HG02973 (cell line): Measurements from ENCODE around the gene SASS6.
"Not testable (repeated sequence)": the region's sequence is repeated elsewhere in the genome, so short reads cannot be mapped to it uniquely, and the experiment has no call there.

Source experiments
- ATAC-seq: cut with Tn5 transposase; IDR thresholded peaks from one replicate; pipeline ENCODE4 v1.9.1; 2021; ENCODE audit warnings: moderate library complexity; ENCODE audit not compliant: unreplicated experiment

The SASS6 gene

DNA sequence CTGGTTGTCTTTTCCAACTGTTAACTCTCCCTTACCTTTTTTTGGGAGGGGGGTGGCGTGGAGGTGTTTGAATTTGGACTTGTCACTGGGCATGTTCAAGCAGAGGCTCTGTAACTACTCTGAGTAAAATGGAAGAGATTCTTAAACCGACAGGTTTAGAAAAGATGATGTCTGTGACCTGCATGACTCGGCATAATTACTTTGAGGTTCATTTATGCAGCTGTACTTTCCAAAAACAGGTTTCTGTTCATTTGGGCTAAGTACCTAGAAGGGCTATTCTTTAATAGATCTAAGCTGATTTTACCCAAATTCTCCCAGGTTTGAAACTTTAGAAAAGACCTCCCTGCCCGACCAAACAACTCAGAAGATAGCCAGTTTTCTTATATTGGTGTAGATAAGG, 82.6 kb downstream of the SASS6 start:
- ATAC-seq = no peak

DNA sequence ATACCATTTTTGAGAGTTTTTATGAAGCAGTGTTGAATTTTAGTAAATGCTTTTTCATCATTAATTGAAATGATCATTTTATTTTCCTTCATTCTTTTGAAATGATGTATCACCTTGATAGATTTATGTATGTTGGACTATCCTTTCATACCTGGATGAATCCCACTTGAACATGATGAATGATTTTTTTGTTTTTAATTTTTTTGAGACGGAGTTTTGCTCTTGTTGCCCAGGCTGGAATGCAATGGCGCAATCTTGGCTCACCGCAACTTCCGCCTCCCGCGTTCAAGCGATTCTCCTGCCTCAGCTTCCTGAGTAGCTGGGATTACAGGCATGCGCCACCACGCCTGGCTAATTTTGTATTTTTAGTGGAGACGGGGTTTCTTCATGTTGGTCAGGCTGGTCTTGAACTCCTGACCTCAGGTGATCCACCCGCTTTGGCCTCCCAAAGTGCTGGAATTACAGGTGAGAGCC, 85.5 kb downstream of the SASS6 start:
- not testable (repeated sequence) for ATAC-seq

DNA sequence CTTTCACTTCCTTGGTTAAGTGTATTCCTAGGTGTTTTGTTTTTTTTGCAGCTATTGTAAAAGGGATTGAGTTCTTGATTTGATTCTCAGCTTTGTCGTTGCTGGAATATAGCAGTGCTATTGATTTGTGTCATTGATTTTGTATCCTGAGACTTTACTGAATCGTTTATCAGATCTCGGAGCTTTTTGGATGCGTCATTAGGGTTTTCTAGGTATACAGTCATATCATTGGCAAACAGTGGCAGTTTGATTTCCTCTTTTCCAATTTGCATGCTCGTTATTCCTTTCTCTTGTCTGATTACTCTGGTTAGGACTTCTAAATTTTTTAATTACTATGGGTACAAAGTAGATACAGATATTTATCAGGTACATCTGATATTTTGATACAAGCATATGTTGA, 87.5 kb downstream of the SASS6 start:
- no peak for ATAC-seq

DNA sequence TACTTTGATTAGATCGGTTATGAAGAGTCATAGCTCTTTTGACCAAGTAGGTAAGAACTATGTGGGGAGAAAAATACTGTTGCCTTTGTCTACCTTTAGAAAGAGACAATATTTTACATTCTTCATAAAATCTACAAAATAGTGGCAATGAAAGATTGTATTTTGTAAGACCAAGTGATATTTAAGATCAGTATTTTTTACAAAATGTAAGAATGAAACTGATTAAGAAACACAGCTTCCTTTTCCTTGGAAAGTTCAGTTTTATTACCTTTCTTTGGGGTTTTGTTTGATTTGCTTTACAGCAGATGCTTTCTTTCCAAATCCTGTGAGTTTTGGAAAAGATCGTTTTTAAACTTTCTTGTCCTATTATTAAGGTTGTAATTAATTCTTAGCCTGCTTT, 93.1 kb downstream of the SASS6 start:
- no peak for ATAC-seq

DNA sequence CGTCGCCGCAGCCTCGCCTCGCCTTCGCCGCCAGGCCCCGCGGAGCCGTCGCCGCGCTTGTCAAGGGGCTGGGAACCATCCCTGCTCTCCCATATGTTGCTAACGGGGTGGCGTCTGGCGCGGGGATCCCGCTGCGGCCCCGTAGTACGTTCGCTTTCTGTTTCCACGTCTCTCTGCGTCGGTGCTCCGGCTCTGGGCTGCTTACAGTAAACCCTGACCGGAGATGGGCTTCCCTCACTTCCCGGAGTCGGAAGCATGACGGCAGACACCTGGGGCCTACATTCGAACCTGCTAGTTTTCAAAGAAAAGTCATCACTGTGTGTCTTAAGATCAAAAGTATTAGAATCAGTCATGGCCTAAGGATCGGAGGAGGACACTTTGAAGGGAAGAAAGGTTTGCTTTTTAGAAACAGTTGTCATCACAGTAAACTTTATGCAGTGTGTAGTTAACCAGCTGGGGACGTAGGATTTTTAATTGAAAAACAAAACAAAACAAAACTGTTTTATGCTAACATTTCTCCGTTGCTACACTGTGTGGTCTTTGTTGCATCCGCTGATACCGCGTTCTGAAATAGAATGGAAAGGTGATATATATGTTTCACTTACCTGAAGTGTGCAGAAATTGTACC, 94.0 kb downstream of the SASS6 start:
- ATAC-seq = peak; percentile 42

DNA sequence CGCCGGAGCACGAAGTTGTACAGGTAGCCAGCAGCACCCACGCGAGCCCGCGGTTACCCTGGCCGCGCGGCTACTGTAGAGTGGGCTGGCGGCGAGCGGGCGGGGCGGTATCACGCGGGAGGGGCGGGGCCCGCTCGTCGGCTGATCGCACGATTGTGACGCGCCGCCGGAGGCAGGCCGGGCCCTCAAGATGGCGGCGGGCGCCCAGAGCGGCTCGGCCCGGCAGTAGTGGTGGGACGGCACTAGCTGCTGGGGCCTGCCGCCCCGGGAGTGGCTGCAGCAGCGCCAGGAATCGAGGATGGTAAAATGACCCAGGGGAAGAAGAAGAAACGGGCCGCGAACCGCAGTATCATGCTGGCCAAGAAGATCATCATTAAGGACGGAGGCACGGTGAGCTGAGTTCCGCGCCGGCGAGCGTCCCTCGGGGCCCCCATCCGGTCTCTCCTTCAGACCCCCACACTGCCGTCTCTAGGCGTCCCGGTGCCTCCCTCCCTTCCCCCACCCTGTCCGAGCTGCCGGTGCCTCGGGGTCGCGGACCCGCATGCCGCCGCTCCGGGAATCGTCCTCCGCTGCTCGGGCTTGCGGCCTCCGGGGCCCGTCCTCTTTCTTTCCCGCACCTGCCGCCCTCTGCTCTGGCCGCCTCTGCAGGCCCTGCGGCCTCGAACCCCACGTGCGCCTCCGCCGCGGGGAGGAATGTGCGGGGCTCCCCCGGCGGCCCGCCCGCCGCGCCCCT, 94.6 kb downstream of the SASS6 start:
- ATAC-seq = peak; percentile 83

DNA sequence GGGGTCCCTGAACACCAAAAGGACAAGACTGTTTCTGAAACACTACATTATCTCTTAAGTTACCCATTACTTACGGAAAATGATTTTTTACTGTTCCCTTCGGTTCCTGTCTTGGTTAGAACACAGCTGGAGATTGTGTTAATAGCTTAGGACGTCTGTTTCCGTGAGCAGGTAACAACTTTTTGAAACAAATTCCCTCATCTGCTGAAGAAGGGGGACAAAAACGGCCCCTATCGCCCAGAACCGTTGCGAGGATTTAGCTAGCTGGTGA, 95.1 kb downstream of the SASS6 start:
- no peak for ATAC-seq

DNA sequence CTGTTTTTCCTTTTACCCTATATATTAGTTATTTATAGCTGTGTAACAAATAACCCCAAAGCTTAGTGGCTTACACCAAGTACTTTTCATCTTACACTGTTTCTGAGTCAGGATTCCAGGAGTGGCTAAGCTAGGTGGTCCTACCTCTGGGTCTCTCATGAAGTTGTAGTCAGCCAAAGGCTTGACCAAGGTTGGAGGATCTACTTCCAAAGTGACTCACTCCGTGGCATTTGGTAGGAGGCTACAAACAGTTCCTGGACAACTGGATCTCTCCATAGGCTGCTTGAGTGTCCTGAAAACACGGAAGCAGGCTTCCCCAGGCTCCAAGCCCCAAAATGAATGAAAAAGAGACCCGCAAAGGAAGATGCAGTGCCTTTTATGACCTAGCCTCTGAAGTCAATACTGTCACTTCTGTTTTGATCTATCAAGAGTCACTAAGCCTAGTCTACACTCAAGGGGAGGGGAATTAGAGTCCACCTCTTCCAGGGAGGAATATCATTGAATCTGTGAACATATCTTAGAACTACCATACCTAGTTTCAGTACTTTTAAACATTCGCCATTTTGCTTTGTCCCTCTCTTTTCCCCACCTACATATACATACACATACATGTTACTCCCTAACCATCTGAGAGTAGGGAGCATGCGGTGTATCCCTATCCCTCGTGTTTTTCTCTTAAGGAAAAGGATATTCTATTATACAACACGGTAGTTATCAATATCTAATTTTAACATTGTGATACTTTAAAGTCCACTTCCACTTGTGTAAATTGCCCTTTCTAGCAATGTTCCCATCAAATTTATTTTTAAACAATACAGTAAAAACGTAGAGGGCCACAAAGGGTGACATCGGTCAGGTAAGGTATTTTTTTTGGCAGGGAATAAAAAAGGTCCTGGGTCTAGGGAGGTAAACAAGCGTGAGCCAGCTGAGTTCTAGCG, 95.7 kb downstream of the SASS6 start:
- no peak for ATAC-seq

DNA sequence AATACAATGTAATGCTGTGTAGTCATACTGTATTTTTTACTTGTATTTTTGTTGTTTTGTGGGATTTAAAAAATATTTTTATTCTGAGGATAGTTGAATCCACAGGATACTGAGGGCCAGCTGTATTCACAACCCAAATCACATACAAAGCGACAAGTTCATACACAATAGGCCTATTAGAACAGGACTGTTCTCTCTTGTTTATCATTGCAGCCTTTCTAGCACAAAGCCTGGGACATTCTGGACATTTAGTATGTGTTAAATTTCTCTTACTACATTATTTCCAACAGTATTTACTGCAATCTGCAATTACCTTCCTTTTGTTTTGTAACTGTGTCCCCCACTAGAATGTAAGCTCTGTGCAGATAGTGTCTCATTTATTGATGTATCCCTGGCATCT, 97.5 kb downstream of the SASS6 start:
- ATAC-seq = no peak

DNA sequence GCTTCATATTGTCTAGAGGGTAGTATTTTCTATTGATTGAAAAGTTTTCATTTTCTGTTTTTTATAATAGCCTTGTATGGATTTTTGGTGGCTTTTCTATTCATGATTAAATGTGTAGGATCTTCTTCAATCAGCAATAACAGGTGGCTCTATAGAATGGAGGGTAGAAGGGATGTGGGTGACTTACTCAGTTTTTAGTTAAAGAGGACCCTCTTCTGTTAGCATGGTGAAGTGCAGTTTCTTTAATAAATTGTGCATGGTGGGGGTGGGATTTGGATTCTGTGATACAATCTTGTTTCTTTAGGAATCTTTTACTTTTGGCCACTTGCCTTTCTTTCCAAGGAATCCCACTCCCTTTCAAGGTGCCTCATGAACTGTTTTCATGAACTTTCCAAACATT, 98.3 kb downstream of the SASS6 start:
- no peak for ATAC-seq
